ENCODE data around the gene SEC14L6. TPM values are rescaled to one million over a fixed set of nuclear protein-coding genes. Genes with fewer than 3 reads are reported as not detected.
A peak's percentile ranks its signal among the peaks of the same experiment; 100 is the strongest.

SEC14L6 gene
- total and polyA plus RNA-seq, 9 of the 15 experiments (the other 6 are each of a cell fraction or from before 2014, with no cell fraction given) = 0.29 to 6.1 (median 1.9) TPM

DNA sequence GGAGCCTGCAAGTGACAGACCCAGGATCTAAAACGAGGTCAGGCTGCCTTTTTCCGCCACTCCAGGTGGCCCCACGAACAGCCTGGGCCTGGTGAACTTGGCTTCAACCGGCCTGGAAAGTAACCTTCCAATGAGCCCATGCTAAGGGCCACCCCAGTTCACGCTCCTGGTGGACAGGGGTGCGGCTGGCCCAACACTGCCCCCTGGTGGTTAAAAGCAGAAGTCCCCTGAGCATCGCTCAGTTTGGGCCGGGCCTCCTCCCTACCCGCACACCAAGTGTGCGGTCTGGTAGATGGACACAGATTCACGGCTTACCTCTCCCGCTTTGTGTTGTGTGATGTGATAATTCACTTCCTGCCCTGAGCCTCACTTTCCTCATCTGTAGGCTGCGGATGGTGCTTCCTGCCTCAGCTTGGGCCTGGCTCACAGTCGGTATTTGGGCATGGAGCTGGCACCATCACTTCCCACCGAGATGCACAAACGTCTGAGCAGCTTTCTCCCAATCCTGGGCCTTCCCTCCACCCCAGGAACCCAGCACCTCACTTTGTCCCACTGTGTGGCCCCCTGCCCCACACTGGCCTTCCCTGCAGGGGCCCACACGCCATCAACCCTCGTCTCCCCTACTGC is 61.1 kb downstream of the SEC14L6 start:
- in situ Hi-C loops (cut with MboI) (loop anchor here (25.0 kb wide), 1 partner anchor 373 kb away; no protein-coding TSS in a partner anchor), intact Hi-C loops (cut with micrococcal nuclease) (loop anchor here (1.0 kb wide), 2 partner anchors 40 to 94 kb away; no protein-coding TSS in a partner anchor)
- Histone ChIP-seq H3K4me3 (no peak overlapping the region), H3K4me1 (replicated peaks in 1 of 2; ENCODE audit: control insufficient read depth in 2 of 2, insufficient read depth in 2 of 2, low read length in 2 of 2) (peaks cover under 1 to 8% of the 10 kb centered on the region in 2 experiments; a peak in 4 of 5 replicates), H3K9me3 (replicated peaks; ENCODE audit: control insufficient read depth, insufficient read depth, low read depth, low read length) (no peaks in the 10 kb centered on the region), H2AFZ (ENCODE audit: low read depth, low read length) (no peak overlapping the region), H3K36me3 (ENCODE audit: control insufficient read depth, insufficient read depth, low read length) (no peaks in the 10 kb centered on the region), H4K20me1 (replicated peaks; ENCODE audit: control insufficient read depth, insufficient read depth, low read length) (no peaks in the 10 kb centered on the region), H3K4me2 (ENCODE audit: insufficient read depth, low read length) (no peak overlapping the region), H3K9me1 (ENCODE audit: control insufficient read depth, insufficient read depth, low read length) (no peaks in the 10 kb centered on the region), H3K27ac (ENCODE audit: extremely low read depth, low read depth, low read length) (no peak overlapping the region), H3K9ac (ENCODE audit: insufficient read depth in 1 of 2, low read depth in 2 of 2, low read length in 2 of 2) (no peak overlapping the region; a peak in 1 of 4 replicates), H3K79me2 (ENCODE audit: control insufficient read depth, insufficient read depth, low read length) (no peaks in the 10 kb centered on the region), H3K27me3 (ENCODE audit: control insufficient read depth in 2 of 2, insufficient read depth in 2 of 2, low read length in 2 of 2) (0 out of 5 replicates have a peak, but pooled peaks cover 0 to 11% of the 10 kb centered on the region in 2 experiments)
- no TSS peak for BruUV-seq (replicated peaks)
- WGBS (ENCODE audit: insufficient coverage, low coverage, missing lambda C conversion rate) = 22% methylated on average over 11 of the region's 18 CpGs
- CTCF ChIA-PET (ENCODE audit: low intra/inter-chr PET ratio) = interaction anchor here (0.7 to 1.9 kb wide), 6 partner anchors 40 to 232 kb away, joined by 3 to 24 read pairs (median 4); partner anchors contain the start of genes CASTOR1 and RNF215
- POLR2A ChIA-PET = interaction anchor here (0.6 kb wide), 2 partner anchors 62 to 88 kb away, joined by 3 read pairs; no protein-coding TSS in a partner anchor
- peak; percentile 99 for ATAC-seq
- peak; percentile 81 for FAIRE-seq
- DNase-seq (ENCODE audit: extremely low read depth in 1 of 4, low spot score in 3 of 4) = peak; percentile 77 to 92 (median 90)
- TF ChIP-seq RBM34 (IDR thresholded peaks at IDR 0.05; ENCODE audit: borderline replicate concordance, insufficient read depth, low read length) (no peak), ZZZ3 (IDR thresholded peaks at IDR 0.05) (no peak), CBX3 (IDR thresholded peaks at IDR 0.05; ENCODE audit: borderline replicate concordance in 1 of 2, low read length in 2 of 2) (peak in 1 of 2 experiments; percentile 16; a peak in 1 of 3 replicates), ZNF3 (CRISPR knock-in tag; IDR thresholded peaks at IDR 0.05) (no peak), ZNF766 (CRISPR knock-in tag; conservative IDR thresholded peaks at IDR 0.05) (no peak), CSDE1 (IDR thresholded peaks at IDR 0.05) (no peak), L3MBTL2 (IDR thresholded peaks at IDR 0.05) (peak; percentile 30; the same call in 1 of the 2 replicates), MTA3 (IDR thresholded peaks at IDR 0.05; ENCODE audit: borderline replicate concordance) (no peak), ZBED1 (IDR thresholded peaks at IDR 0.05) (no peak)
- TF ChIP-seq, protein P1, sequence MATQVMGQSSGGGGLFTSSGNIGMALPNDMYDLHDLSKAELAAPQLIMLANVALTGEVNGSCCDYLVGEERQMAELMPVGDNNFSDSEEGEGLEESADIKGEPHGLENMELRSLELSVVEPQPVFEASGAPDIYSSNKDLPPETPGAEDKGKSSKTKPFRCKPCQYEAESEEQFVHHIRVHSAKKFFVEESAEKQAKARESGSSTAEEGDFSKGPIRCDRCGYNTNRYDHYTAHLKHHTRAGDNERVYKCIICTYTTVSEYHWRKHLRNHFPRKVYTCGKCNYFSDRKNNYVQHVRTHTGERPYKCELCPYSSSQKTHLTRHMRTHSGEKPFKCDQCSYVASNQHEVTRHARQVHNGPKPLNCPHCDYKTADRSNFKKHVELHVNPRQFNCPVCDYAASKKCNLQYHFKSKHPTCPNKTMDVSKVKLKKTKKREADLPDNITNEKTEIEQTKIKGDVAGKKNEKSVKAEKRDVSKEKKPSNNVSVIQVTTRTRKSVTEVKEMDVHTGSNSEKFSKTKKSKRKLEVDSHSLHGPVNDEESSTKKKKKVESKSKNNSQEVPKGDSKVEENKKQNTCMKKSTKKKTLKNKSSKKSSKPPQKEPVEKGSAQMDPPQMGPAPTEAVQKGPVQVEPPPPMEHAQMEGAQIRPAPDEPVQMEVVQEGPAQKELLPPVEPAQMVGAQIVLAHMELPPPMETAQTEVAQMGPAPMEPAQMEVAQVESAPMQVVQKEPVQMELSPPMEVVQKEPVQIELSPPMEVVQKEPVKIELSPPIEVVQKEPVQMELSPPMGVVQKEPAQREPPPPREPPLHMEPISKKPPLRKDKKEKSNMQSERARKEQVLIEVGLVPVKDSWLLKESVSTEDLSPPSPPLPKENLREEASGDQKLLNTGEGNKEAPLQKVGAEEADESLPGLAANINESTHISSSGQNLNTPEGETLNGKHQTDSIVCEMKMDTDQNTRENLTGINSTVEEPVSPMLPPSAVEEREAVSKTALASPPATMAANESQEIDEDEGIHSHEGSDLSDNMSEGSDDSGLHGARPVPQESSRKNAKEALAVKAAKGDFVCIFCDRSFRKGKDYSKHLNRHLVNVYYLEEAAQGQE (IDR thresholded peaks at IDR 0.05; ENCODE audit: borderline replicate concordance) = peak; percentile 88
- TF ChIP-seq, protein P1 (CRISPR knock-in tag; IDR thresholded peaks at IDR 0.05; ENCODE audit: low read depth) = no peak
- TF ChIP-seq, protein P2, sequence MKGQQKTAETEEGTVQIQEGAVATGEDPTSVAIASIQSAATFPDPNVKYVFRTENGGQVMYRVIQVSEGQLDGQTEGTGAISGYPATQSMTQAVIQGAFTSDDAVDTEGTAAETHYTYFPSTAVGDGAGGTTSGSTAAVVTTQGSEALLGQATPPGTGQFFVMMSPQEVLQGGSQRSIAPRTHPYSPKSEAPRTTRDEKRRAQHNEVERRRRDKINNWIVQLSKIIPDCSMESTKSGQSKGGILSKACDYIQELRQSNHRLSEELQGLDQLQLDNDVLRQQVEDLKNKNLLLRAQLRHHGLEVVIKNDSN (CRISPR knock-in tag; IDR thresholded peaks at IDR 0.05) = no peak
- TF ChIP-seq, protein P3, sequence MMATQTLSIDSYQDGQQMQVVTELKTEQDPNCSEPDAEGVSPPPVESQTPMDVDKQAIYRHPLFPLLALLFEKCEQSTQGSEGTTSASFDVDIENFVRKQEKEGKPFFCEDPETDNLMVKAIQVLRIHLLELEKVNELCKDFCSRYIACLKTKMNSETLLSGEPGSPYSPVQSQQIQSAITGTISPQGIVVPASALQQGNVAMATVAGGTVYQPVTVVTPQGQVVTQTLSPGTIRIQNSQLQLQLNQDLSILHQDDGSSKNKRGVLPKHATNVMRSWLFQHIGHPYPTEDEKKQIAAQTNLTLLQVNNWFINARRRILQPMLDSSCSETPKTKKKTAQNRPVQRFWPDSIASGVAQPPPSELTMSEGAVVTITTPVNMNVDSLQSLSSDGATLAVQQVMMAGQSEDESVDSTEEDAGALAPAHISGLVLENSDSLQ (IDR thresholded peaks at IDR 0.05) = no peak
